Activated B cell treated with CpG ODN at 0.5 μM for 24 hours (primary cell): ENCODE measurements around the gene NUDT22. TPM values are rescaled to one million over a fixed set of nuclear protein-coding genes. Genes with fewer than 3 reads are reported as not detected.

Experiments
- ATAC-seq: fragments of 200-7000 bp; cut with Tn5 transposase; one replicate; pipeline ENCODE4 v1.10.0; 2021; ENCODE audit warnings: low read depth, mild to moderate bottlenecking, moderate library complexity
- CTCF ChIA-PET: fragments of 350-600 bp; sonication (Branson Sonifier 250); formaldehyde crosslinking; loops from one replicate; lab custom pipeline; 2021; ENCODE audit warnings: antibody characterized with exemption; lab: Charles Lee
- POLR2A ChIA-PET: fragments of 350-600 bp; sonication (Branson Sonifier 250); formaldehyde crosslinking; loops from one replicate; lab custom pipeline; 2021; ENCODE audit warnings: antibody characterized with exemption; lab: Charles Lee
- DNase-seq: peaks from one replicate; pipeline ENCODE4 v3.0.0; 2022
- H3K27ac Mint-ChIP-seq: one replicate; pipeline ENCODE4 v1.8.0; 2020; ENCODE audit warnings: mixed read lengths
- H3K27me3 Mint-ChIP-seq: one replicate; pipeline ENCODE4 v1.8.0; 2021; ENCODE audit warnings: mixed read lengths
- H3K36me3 Mint-ChIP-seq: one replicate; pipeline ENCODE4 v1.8.0; 2021; ENCODE audit warnings: low read depth, mixed read lengths
- H3K4me1 Mint-ChIP-seq: one replicate; pipeline ENCODE4 v1.8.0; 2021; ENCODE audit warnings: mixed read lengths
- H3K4me3 Mint-ChIP-seq: one replicate; pipeline ENCODE4 v1.8.0; 2020; ENCODE audit warnings: mild to moderate bottlenecking, mixed read lengths
- H3K9me3 Mint-ChIP-seq: one replicate; pipeline ENCODE4 v1.8.0; 2020; ENCODE audit warnings: mixed read lengths
- CTCF ChIP-seq: fragments of 200-600 bp; IDR thresholded peaks from one replicate; pipeline ENCODE4 v1.8.0; 2022; ENCODE audit warnings: antibody characterized with exemption, mild to moderate bottlenecking
- intact Hi-C: fragments of 100-400 bp; cut with micrococcal nuclease; formaldehyde crosslinking; loops from one replicate; pipeline ENCODE4 v1.15.1; 2024
- total RNA-seq: library from RNA; stranded (reverse); gene quantifications from 2 replicates; pipeline ENCODE4 v1.2.3, GENCODE V29; 2022

The NUDT22 gene
- total RNA-seq, 1 donor from 2014 or later, result 95.3 TPM

DNA sequence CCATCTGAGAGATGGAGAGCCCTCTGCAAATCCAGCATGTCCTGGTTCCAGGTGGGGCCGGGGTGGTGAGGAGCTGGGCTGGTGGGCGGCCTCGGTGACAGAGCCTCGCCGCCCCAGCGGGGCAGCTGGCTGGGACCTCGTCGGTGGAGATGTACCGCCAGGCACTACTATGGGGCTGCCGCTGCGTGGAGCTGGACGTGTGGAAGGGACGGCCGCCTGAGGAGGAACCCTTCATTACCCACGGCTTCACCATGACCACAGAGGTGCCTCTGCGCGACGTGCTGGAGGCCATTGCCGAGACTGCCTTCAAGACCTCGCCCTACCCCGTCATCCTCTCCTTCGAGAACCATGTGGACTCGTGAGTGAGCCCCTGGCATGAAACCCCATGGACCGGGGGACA is 32.3 kb downstream of the NUDT22 start:
- Mint-ChIP-seq H3K9me3 (no peaks in the 10 kb centered on the region), H3K4me1 (peaks cover 11% of the 10 kb centered on the region), H3K36me3 (peaks cover 11% of the 10 kb centered on the region), H3K4me3 (no peak overlapping the region), H3K27ac (no peak overlapping the region), H3K27me3 (no peaks in the 10 kb centered on the region)
- ChIA-PET POLR2A (no interaction called here), CTCF (interaction anchor here (1.0 kb wide), 1 partner anchor 9 kb away, joined by 3 read pairs; no protein-coding TSS in a partner anchor)
- no peak for ATAC-seq
- intact Hi-C loops, result no loop called here
- TF ChIP-seq CTCF, result no peak
- DNase-seq, result no peak

DNA sequence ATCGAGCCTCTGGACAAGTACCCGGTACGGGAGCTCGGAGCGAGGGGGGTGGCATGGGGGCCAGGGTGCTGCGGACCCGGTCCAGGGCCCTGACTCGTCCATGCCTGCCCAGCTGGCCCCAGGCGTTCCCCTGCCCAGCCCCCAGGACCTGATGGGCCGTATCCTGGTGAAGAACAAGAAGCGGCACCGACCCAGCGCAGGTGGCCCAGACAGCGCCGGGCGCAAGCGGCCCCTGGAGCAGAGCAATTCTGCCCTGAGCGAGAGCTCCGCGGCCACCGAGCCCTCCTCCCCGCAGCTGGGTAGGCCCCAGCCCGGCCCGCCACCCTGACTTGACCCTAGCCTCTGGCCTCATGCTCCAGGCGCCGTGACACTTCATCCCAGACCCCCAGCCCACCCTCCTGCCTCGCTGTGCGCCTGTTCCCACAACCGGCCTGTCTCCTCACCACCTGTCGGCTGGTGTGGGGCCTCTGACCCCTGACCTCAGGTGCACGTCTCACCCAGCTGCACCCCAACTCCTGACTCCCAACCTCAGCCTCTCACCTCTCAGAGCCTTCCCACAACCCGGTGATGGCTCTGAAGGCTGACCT is 33.0 kb downstream of the NUDT22 start:
- no peak for DNase-seq
- Mint-ChIP-seq H3K36me3 (peaks cover 11% of the 10 kb centered on the region), H3K4me1 (peaks cover 11% of the 10 kb centered on the region), H3K27me3 (no peaks in the 10 kb centered on the region), H3K9me3 (no peaks in the 10 kb centered on the region), H3K4me3 (no peak overlapping the region), H3K27ac (no peak overlapping the region)
- ATAC-seq, result no peak
- ChIA-PET POLR2A (interaction anchor here (0.6 kb wide), 1 partner anchor 68 kb away, joined by 4 read pairs; no protein-coding TSS in a partner anchor), CTCF (interaction anchor here (1.0 kb wide), 1 partner anchor 9 kb away, joined by 3 read pairs; no protein-coding TSS in a partner anchor)
- intact Hi-C loops, result no loop called here
- no peak for TF ChIP-seq CTCF

- peak overlapping the region; percentile 6 for H3K27ac Mint-ChIP-seq
Observed at GRCh38 chr11:64259533-64260067, 33.5 kb downstream of the NUDT22 start.

DNA sequence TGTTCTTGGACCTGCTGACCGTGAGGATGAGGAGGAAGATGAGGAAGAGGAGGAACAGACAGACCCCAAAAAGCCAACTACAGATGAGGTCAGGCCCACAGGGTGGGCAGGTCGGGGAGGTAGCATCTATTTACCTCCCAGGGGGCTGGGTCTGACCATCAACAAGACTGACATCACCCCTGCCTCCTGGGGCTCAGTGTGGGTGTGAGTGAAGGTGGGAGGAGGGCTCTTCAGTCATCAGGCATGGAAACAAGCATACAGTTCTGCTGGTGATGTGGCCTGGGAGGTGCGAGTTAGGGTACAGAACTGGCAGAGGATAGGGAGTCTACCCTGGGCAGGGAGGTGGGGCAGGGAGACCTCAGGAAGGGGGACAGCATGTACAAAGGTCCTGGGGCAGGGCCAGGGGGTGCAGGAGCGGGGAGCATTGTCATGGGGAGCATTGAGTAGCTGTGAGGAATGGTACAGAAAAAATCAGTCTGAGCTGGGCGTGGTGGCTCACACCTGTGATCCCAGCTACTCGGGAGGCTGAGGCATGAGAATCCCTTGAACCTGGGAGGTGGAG is 34.2 kb downstream of the NUDT22 start:
- H3K4me3 Mint-ChIP-seq, result no peak overlapping the region
- peak; percentile 45 for ATAC-seq
- ChIA-PET CTCF (no interaction called here), POLR2A (interaction anchor here (0.6 to 0.9 kb wide), 3 partner anchors 34 to 515 kb away, joined by 3 to 5 read pairs (median 3); partner anchors contain the start of gene ESRRA)
- H3K4me1 Mint-ChIP-seq, result peaks cover 11% of the 10 kb centered on the region
- H3K9me3 Mint-ChIP-seq, result no peaks in the 10 kb centered on the region
- H3K27ac Mint-ChIP-seq, result peak overlapping the region; percentile 25
- no peak for DNase-seq
- intact Hi-C loops, result no loop called here
- no peaks in the 10 kb centered on the region for H3K27me3 Mint-ChIP-seq
- H3K36me3 Mint-ChIP-seq, result peaks cover 11% of the 10 kb centered on the region
- no peak for TF ChIP-seq CTCF

More at GRCh38 chr11:64259533-64260067, 33.5 kb downstream of the NUDT22 start:
- ChIA-PET POLR2A (interaction anchor here (0.6 to 0.9 kb wide), 3 partner anchors 46 to 515 kb away, joined by 3 to 4 read pairs (median 3); partner anchors contain the start of gene ESRRA), CTCF (no interaction called here)
- Mint-ChIP-seq H3K9me3 (no peaks in the 10 kb centered on the region), H3K4me3 (no peak overlapping the region), H3K36me3 (peaks cover 11% of the 10 kb centered on the region), H3K27me3 (no peaks in the 10 kb centered on the region), H3K4me1 (peaks cover 11% of the 10 kb centered on the region)
- no peak for TF ChIP-seq CTCF
- intact Hi-C loops, result no loop called here
- ATAC-seq (peak; percentile 28), DNase-seq (no peak)

GRCh38 chr11:64261556-64262080 is 35.5 kb downstream of the NUDT22 start:
- intact Hi-C loops, result no loop called here
- CTCF ChIA-PET, result no interaction called here
- POLR2A ChIA-PET, result interaction anchor here (0.8 kb wide), 1 partner anchor 10 kb away, joined by 3 read pairs; no protein-coding TSS in a partner anchor
- Mint-ChIP-seq H3K27ac (no peak overlapping the region), H3K4me3 (no peak overlapping the region), H3K36me3 (peaks cover 9% of the 10 kb centered on the region), H3K27me3 (no peaks in the 10 kb centered on the region), H3K9me3 (no peaks in the 10 kb centered on the region), H3K4me1 (peaks cover 13% of the 10 kb centered on the region)
- no peak for TF ChIP-seq CTCF
- ATAC-seq, result no peak
- DNase-seq, result no peak
